Lower leg skin (tissue), 4 donors: ENCODE measurements around the gene TNRC6A. TPM values are rescaled to one million over a fixed set of nuclear protein-coding genes. Genes with fewer than 3 reads are reported as not detected.

Experiments
- DNase-seq, 2 donors: peaks; one replicate each; pipeline ENCODE4 v3.0.0-alpha.2; 2019; ENCODE audit warnings: low spot score in 2 of 2
- H3K4me3 ChIP-seq: fragments of 200-600 bp; sonication (generic); 2 replicates; pipeline ENCODE4 v1.5.1; 2017; ENCODE audit warnings: mild to moderate bottlenecking, low read depth; ENCODE audit not compliant: poor library complexity, severe bottlenecking
- CTCF ChIP-seq, 3 donors: fragments of 450-650 bp; IDR thresholded peaks; one replicate each; pipeline ENCODE4 v1.5.1; 2016; ENCODE audit warnings: antibody characterized with exemption in 3 of 3, mild to moderate bottlenecking in 3 of 3, moderate library complexity in 2 of 3
- POLR2A ChIP-seq, 2 donors: fragments of 450-650 bp; IDR thresholded peaks; one replicate each; pipeline ENCODE4 v1.6.1; 2016 to 2017; ENCODE audit warnings: antibody characterized with exemption in 2 of 2, mild to moderate bottlenecking in 1 of 2, moderate library complexity in 1 of 2
- WGBS, 2 donors: methylation state at CpG; one replicate each; pipeline ENCODE4 v1.1.5; 2018; 5-methylcytosine and 5-hydroxymethylcytosine counted together
- intact Hi-C: fragments of 100-400 bp; cut with DNase I; formaldehyde crosslinking; loops from one replicate; pipeline ENCODE4 v1.15.0; 2023; ENCODE audit warnings: low total_unique reads
- total RNA-seq, 4 donors: library from RNA; depleted of rRNA; stranded (reverse); fragments of >200 nt; gene quantifications; one replicate each; pipeline ENCODE4 v1.1.0, GENCODE V29; 2016

Gene TNRC6A
- total RNA-seq, 4 donors from 2014 or later, result 25.9 to 55.6 (median 30.1) TPM

- intact Hi-C loops, result no loop called here
- peak in 1 of 2 donors; percentile 26 for DNase-seq
- H3K4me3 ChIP-seq, result peak overlapping the region; percentile 75
- WGBS, 2 donors, result 1% methylated on average over 38 to 42 of the region's 61 CpGs
- TF ChIP-seq CTCF (IDR thresholded peaks at IDR 0.05), result no peak
- TF ChIP-seq POLR2A (IDR thresholded peaks at IDR 0.05), result no peak
Measured at GRCh38 chr16:24729951-24730815, 732 bp downstream of the TNRC6A start.

- 11 to 19% methylated on average over 6 of the region's 6 CpGs for WGBS, 2 donors
- intact Hi-C loops, result no loop called here
- no peak overlapping the region for H3K4me3 ChIP-seq
Measured at GRCh38 chr16:24730914-24731313, 1.5 kb downstream of the TNRC6A start.

GRCh38 chr16:24731722-24732419 lies 2.4 kb downstream of the TNRC6A start:
- 36 to 38% methylated on average over 8 of the region's 8 CpGs for WGBS, 2 donors
- intact Hi-C loops, result no loop called here
- H3K4me3 ChIP-seq, result no peak overlapping the region
- TF ChIP-seq POLR2A (IDR thresholded peaks at IDR 0.05) (no peak), CTCF (IDR thresholded peaks at IDR 0.05) (no peak)
- no peak for DNase-seq

More at GRCh38 chr16:24730914-24731313, 1.5 kb downstream of the TNRC6A start:
- DNase-seq, result no peak
- TF ChIP-seq CTCF (IDR thresholded peaks at IDR 0.05) (no peak), POLR2A (IDR thresholded peaks at IDR 0.05) (no peak)

- TF ChIP-seq CTCF (IDR thresholded peaks at IDR 0.05) (no peak), POLR2A (IDR thresholded peaks at IDR 0.05) (no peak)
- DNase-seq, result no peak
- intact Hi-C loops, result no loop called here
- H3K4me3 ChIP-seq, result no peak overlapping the region
- WGBS, 2 donors, result 76 to 83% methylated on average over 1 of the region's 1 CpG
Measured at GRCh38 chr16:24734382-24734781, 4.9 kb downstream of the TNRC6A start.

- no peak for TF ChIP-seq CTCF (IDR thresholded peaks at IDR 0.05)
- TF ChIP-seq POLR2A (IDR thresholded peaks at IDR 0.05), result no peak
- intact Hi-C loops, result no loop called here
- DNase-seq, result no peak
- 42 to 52% methylated on average over 5 of the region's 5 CpGs for WGBS, 2 donors
- no peak overlapping the region for H3K4me3 ChIP-seq
Measured at GRCh38 chr16:24736758-24737157, 7.3 kb downstream of the TNRC6A start.
